ENCODE measurements around the gene RAP2B.

Gene RAP2B

GRCh38 chr3:153160451-153161137 lies 1.4 kb upstream of the RAP2B start:
- DNase-seq (ENCODE audit: low read depth) = peak; percentile 100
- H3K4me3 ChIP-seq (ENCODE audit: low read length) = peak overlapping the region; percentile 75
- TF ChIP-seq CTCF (IDR thresholded peaks at IDR 0.05; ENCODE audit: insufficient read depth, low read depth, low read length, missing control alignments) = no peak

GRCh38 chr3:153161138-153161713 lies 800 bp upstream of the RAP2B start:
- peak; percentile 100 for DNase-seq (ENCODE audit: low read depth)
- H3K4me3 ChIP-seq (ENCODE audit: low read length) = peak overlapping the region; percentile 75
- TF ChIP-seq CTCF (IDR thresholded peaks at IDR 0.05; ENCODE audit: insufficient read depth, low read depth, low read length, missing control alignments) = no peak

- TF ChIP-seq CTCF (IDR thresholded peaks at IDR 0.05; ENCODE audit: insufficient read depth, low read depth, low read length, missing control alignments) = no peak
- peak overlapping the region; percentile 98 for H3K4me3 ChIP-seq (ENCODE audit: low read length)
- peak; percentile 48 for DNase-seq (ENCODE audit: low read depth)
These were observed 727 bp downstream of the RAP2B start for GRCh38 chr3:153162513-153163392.

- peak overlapping the region; percentile 98 for H3K4me3 ChIP-seq (ENCODE audit: low read length)
- no peak for TF ChIP-seq CTCF (IDR thresholded peaks at IDR 0.05; ENCODE audit: insufficient read depth, low read depth, low read length, missing control alignments)
- DNase-seq (ENCODE audit: low read depth) = peak; percentile 39
These were observed 1.3 kb downstream of the RAP2B start for GRCh38 chr3:153163393-153163724.

GRCh38 chr3:153163756-153164550 lies 1.9 kb downstream of the RAP2B start:
- TF ChIP-seq CTCF (IDR thresholded peaks at IDR 0.05; ENCODE audit: insufficient read depth, low read depth, low read length, missing control alignments) = no peak
- no peak for DNase-seq (ENCODE audit: low read depth)
- peak overlapping the region; percentile 98 for H3K4me3 ChIP-seq (ENCODE audit: low read length)

- peak; percentile 20 for TF ChIP-seq CTCF (IDR thresholded peaks at IDR 0.05; ENCODE audit: insufficient read depth, low read depth, low read length, missing control alignments)
- peak overlapping the region; percentile 98 for H3K4me3 ChIP-seq (ENCODE audit: low read length)
- no peak for DNase-seq (ENCODE audit: low read depth)
These were observed 3.2 kb downstream of the RAP2B start for GRCh38 chr3:153165261-153165681.
